ELR (cell line): Measurements from ENCODE around the gene PTPN22.
A peak's percentile ranks its signal among the peaks of the same experiment; 100 is the strongest.

ENCODE experiments used
- DNase-seq: peaks from one replicate; pipeline ENCODE4 v3.0.0-alpha.2; 2015; ENCODE audit warnings: low read depth

Gene PTPN22

GRCh38 chr1:113871597-113872113 is at the start of gene PTPN22:
Gene PTPN22 (minus strand): TSS chr1:113871712.
- peak; percentile 92 for DNase-seq

DNA sequence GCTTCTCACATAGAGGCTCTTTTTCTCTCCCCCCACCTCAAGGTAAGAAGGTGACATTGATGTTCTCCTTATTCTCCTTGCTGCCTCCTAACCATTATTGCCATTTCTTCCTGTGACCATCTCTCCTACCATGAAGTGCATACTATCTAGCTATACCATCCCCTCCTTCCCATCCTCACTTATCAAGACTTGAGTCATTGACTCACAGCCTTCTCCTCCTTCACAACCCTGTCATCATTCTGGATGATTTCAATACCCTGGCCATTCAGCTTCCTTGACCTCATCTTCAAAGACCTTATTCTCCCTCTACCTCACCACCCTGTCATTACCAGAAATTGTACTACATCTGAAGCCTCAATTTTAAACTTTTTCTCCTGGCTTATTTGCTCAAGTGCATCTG is 46.7 kb upstream of the PTPN22 start:
- DNase-seq, result no peak

- DNase-seq, result peak; percentile 82
These were observed 46.0 kb upstream of the PTPN22 start for GRCh38 chr1:113917400-113918082.

DNA sequence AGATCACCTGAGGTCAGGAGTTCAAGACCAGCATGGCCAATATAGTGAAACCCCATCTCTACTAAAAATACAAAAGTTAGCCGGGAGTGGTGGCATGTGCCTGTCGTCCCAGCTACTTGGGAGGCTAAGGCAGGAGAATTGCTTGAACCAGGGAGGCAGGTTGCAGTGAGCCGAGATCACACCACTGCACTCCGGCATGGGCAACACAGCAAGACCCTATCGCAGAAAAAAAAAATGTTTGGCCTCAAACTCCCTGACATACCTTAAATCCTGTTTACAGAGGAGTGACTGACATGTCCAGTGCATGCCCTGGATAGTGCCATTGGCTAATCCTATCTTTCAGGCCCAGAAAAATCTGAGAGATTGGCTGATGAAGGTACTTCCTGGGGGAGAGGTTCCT is 45.5 kb upstream of the PTPN22 start:
- DNase-seq, result no peak

GRCh38 chr1:113913887-113914664 is 42.6 kb upstream of the PTPN22 start:
- no peak for DNase-seq

DNA sequence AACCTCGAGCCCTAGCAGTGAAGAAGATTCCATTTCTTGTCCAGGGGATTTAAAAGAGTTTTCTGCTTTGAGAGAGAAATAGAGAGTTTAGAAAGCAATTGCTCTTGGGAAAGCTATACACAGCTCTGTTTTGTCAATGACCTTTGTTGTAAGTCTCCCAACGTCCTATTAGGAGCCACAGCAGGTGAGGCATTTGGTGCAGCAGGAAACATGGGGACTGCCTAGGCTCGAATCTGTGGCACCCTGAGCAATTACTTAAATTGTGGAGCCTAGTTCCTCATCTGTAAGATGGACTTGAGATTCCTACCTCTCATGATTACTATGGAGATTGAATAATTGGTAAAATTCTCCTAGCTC is 41.8 kb upstream of the PTPN22 start:
- DNase-seq, result no peak

DNA sequence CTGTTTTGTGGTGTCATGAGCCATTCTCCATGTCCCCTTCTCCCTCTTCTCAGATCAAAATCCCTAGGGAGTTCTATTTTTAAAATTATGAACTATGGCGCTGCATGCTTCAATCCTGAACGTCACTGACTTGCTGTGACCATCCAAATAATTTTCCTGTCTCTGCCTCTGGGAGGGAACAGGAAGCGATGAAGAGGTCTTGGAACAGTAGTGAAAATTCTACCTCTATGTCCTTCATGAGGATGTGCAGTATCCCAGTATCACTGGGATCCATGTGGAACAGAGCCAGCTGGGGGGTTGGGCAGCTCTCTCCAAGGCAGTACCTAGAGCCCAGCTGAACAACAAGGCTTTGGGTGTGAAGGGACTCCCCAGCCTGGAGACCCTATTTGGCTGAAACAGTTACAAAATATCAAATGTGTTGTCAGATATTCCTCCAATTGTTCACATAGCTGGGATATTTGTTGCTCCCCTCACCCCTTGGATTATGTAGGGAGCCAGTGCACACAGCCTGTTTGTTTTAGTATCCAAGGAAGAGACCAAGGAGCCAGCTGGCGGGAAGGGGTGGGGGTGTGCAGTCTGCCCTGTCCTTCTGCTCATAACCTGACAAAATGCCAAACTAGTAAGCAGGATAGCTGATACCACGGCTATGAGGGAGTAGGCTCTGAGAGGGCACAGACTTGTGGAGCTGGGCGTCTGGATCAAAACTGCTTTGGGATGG is 41.2 kb upstream of the PTPN22 start:
- no peak for DNase-seq

DNA sequence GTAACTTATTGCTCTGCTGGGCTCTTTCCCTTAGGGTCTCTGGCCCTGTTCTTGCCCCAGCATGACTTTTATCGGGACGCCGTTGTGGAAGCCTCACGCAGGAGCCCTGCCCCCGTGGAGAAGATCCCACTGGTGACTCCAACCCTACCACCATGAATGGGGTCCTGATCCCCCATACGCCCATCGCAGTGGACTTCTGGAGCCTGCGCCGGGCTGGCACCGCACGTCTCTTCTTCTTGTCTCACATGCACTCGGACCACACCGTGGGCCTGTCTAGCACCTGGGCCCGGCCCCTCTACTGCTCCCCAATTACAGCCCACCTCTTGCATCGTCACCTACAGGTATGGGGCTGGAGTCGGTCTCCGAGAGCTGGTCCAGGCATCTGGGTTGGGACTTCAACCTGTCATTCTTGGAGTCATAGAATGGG is 33.9 kb upstream of the PTPN22 start:
- DNase-seq, result peak; percentile 25

DNA sequence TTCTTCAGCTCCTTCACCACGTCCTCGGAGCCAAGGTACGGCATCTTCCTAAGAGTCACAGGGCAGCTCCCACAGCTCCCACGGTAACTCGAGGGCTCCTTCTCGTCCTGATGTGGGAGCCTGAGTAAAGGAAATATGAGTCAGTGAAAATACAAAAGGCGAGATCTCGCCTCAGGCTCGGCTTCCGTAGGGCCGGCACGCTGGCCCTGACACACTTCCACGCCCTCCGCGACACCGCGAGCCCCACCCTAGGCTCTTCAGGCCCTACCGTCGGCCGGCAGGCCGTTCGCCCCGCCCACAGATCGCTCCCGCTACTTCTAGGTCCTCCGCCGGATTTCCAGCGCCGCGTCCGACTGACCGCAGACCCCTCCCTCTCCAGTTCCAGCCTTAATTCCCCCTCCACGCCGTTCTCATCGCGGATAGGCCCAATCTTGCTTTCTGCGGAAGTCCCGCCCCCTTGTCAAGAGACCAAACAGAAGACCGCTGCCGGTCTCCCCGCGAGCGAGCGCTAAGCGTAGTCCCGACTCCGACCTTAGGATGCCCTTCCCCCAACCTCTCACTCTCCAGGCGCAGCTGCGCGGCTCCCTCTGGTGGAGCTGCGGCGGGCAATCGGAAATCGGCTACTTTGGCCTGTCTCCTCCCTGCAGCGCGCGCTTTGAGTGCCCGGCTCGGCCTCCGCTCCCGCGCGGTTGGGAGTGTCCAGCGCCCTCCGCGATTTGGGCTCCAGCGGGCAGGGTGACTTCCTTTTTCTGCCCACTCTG is 33.3 kb upstream of the PTPN22 start, which contains the start of the genes AP4B1 and DCLRE1B:
AP4B1 (minus strand) TSS at position 126 of the 761 bp plus-strand sequence; CDS start at position 44, 82 bp downstream.
DCLRE1B (plus strand) TSS at position 653 of the 761 bp plus-strand sequence. CDS start 261 bp downstream, outside the sequence.
- DNase-seq, result peak; percentile 100

DNA sequence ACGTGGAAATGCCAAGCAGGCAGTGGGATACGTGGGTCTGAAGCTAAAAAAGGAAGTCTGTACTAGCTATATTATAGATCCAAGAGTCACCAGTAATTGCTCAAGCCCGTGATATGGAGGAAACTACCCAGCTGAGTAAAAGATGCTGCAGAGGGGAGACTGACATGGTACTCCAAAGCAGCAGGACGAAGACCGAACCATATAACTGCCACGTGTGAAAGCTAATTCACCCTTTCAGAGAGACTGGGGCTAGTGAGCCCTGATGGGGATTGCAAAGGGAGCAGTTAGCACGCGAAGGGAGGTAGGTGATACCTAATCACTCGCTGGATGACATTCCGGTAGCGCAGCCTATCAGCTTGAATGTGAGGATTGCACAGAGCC is 32.8 kb upstream of the PTPN22 start:
- no peak for DNase-seq

- peak; percentile 36 for DNase-seq
These were observed 32.2 kb upstream of the PTPN22 start for GRCh38 chr1:113903501-113904292.

DNA sequence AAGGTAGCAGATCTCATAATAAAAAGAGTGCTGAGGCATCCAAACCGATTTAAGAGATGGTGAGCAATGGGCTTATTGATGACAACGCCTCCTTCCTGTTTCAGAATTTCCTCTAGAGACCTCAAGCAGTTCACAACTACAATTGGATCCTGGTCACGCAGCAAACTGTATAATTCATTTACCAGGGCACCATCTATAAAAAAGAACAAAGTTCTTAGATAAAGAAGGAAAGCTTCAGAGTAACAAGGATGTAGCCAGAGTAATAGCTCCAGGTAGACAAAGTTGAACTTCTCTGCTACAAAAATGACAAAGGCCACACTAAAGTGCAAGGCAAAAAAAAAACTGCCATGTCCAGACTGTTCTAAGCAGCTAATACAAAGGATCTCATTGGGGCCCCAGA is 29.7 kb upstream of the PTPN22 start:
- no peak for DNase-seq

DNA sequence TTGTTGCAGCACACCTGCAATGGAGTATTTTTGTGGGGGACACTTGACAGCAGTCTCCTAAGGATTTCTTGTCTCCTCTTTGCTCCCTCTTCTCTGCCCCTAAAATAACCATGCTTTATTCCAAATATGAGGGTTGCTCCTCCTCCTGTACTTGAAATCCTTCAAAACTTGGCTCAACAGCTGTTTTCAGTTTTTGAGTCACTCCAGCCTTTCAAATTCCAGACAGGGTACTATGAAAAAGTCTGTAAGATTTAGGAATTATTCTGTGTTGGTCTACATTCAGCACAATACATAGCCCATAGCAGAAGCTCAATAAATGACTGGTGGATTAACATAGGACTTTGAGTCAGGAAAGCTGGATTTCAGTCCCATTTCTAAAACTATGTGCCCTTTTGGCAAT is 27.6 kb upstream of the PTPN22 start:
- no peak for DNase-seq

- DNase-seq, result no peak
These were observed 26.8 kb upstream of the PTPN22 start for GRCh38 chr1:113898241-113898814.

DNA sequence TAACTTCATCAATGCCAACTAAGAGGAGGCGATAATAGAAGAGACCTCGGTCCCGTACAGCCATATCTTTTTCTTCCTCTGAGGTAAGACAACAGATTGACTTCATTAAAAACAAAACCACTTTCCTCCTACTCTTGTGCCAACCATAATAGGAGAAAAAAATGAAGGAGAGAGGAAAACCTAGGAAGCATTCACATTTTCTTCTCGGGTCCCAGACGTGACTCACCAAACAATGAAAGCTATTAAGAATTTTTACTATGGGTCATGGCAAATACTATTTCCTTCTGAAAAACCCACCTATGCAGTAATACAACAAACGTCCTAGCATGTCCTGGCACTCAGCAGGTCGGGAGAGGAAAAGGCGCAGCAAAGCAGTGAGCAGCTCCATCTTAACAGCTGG is 24.4 kb upstream of the PTPN22 start:
- DNase-seq, result no peak

- DNase-seq, result no peak
These were observed 23.6 kb upstream of the PTPN22 start for GRCh38 chr1:113895098-113895497.

GRCh38 chr1:113893267-113893666 is 21.8 kb upstream of the PTPN22 start:
- no peak for DNase-seq

DNA sequence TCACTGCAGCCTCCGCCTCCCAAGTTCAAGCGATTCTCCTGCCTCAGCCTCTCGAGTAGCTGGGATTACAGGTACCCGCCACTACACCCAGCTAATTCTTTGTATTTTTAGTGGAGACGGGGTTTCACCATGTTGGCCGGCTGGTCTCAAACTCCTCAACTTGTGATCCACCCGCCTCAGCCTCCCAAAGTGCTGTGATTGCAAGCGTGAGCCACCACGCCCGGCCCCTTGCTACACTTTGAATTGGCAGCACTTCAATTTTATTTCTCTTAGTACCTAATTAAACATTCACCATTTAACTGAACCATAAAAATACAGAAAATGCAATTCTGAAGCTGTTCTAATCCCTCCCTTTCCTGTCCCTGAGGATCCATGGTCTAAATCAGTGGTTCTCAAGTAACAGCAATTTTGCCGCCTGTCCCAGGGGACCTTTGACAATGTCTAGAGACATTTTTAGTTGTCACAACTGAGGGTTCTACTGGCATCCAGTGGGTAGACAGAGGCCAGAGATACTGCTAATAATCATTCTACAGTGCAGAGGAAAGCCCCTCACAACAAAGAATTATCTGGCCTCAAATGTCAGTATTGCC is 20.2 kb upstream of the PTPN22 start:
- DNase-seq, result no peak

DNA sequence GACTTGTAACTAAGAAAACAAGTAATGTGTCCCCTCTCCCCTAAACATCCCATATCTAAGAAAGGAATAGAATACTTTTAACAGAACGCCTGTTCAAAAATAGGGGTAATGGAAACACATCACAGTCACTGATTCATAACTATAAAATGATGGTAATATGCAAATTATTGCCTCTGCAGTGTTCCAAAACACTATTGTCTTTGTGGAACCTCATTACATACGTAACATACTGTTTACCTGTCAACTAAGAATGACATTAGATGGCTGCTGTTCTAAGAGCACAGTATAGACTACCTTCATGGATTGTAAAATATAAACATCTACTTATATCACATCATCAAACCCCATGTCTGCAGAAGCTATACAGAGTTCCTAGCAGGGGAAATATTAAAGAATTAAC is 19.3 kb upstream of the PTPN22 start:
- DNase-seq, result no peak
